Measurements from ENCODE around the gene AIP. TPM values are rescaled to one million over a fixed set of nuclear protein-coding genes. Genes with fewer than 3 reads are reported as not detected.

Gene AIP
- total and polyA plus RNA-seq, 9 of the 15 experiments (the other 6 are each of a cell fraction or from before 2014, with no cell fraction given) = 5.2 to 92.5 (median 52.7) TPM

DNA sequence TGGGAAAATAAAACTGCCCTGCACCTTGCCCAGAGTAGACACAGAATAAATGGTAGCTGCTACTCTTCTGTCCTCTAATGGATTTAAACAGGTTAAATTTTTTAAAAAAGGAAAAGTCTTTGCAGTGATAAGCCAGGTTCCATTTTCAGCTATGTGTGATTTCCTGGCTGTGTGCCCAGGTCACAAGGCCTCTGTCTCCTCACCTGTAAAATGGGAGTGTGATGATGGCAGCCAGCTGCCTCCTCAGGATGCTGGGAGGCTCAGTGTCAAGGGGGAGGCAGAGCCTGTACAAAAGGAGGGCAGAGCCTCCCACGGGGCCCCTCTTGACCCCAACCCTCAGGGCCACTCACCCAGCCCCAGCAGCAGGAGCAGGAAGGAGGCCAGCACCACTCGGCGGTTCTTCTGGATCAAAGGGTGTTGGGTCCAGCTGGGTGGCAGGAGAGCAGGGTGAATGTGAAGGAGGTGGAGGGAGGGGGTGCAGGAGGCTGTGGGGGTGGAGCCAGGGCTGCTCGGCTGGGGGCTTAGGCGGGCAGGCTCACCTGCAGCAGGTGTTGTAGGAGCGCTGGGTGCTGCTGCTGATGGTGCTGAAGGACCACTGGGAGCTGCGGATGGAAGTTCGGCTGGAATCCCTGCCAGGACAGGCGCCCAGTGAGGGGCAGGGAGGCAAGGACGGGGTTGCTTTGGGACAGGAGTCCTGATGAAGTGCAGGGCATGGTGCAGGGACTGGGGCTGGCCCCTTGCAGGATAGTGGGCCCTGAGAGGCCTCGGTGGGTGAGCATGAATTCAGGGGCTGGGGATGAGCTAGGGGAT lies 15.7 kb upstream of the AIP start (continued):
- TF ChIP-seq KDM5B (IDR thresholded peaks at IDR 0.05; ENCODE audit: insufficient replicate concordance, low read depth, low read length) = peak; percentile 0
- TF ChIP-seq, protein P1, sequence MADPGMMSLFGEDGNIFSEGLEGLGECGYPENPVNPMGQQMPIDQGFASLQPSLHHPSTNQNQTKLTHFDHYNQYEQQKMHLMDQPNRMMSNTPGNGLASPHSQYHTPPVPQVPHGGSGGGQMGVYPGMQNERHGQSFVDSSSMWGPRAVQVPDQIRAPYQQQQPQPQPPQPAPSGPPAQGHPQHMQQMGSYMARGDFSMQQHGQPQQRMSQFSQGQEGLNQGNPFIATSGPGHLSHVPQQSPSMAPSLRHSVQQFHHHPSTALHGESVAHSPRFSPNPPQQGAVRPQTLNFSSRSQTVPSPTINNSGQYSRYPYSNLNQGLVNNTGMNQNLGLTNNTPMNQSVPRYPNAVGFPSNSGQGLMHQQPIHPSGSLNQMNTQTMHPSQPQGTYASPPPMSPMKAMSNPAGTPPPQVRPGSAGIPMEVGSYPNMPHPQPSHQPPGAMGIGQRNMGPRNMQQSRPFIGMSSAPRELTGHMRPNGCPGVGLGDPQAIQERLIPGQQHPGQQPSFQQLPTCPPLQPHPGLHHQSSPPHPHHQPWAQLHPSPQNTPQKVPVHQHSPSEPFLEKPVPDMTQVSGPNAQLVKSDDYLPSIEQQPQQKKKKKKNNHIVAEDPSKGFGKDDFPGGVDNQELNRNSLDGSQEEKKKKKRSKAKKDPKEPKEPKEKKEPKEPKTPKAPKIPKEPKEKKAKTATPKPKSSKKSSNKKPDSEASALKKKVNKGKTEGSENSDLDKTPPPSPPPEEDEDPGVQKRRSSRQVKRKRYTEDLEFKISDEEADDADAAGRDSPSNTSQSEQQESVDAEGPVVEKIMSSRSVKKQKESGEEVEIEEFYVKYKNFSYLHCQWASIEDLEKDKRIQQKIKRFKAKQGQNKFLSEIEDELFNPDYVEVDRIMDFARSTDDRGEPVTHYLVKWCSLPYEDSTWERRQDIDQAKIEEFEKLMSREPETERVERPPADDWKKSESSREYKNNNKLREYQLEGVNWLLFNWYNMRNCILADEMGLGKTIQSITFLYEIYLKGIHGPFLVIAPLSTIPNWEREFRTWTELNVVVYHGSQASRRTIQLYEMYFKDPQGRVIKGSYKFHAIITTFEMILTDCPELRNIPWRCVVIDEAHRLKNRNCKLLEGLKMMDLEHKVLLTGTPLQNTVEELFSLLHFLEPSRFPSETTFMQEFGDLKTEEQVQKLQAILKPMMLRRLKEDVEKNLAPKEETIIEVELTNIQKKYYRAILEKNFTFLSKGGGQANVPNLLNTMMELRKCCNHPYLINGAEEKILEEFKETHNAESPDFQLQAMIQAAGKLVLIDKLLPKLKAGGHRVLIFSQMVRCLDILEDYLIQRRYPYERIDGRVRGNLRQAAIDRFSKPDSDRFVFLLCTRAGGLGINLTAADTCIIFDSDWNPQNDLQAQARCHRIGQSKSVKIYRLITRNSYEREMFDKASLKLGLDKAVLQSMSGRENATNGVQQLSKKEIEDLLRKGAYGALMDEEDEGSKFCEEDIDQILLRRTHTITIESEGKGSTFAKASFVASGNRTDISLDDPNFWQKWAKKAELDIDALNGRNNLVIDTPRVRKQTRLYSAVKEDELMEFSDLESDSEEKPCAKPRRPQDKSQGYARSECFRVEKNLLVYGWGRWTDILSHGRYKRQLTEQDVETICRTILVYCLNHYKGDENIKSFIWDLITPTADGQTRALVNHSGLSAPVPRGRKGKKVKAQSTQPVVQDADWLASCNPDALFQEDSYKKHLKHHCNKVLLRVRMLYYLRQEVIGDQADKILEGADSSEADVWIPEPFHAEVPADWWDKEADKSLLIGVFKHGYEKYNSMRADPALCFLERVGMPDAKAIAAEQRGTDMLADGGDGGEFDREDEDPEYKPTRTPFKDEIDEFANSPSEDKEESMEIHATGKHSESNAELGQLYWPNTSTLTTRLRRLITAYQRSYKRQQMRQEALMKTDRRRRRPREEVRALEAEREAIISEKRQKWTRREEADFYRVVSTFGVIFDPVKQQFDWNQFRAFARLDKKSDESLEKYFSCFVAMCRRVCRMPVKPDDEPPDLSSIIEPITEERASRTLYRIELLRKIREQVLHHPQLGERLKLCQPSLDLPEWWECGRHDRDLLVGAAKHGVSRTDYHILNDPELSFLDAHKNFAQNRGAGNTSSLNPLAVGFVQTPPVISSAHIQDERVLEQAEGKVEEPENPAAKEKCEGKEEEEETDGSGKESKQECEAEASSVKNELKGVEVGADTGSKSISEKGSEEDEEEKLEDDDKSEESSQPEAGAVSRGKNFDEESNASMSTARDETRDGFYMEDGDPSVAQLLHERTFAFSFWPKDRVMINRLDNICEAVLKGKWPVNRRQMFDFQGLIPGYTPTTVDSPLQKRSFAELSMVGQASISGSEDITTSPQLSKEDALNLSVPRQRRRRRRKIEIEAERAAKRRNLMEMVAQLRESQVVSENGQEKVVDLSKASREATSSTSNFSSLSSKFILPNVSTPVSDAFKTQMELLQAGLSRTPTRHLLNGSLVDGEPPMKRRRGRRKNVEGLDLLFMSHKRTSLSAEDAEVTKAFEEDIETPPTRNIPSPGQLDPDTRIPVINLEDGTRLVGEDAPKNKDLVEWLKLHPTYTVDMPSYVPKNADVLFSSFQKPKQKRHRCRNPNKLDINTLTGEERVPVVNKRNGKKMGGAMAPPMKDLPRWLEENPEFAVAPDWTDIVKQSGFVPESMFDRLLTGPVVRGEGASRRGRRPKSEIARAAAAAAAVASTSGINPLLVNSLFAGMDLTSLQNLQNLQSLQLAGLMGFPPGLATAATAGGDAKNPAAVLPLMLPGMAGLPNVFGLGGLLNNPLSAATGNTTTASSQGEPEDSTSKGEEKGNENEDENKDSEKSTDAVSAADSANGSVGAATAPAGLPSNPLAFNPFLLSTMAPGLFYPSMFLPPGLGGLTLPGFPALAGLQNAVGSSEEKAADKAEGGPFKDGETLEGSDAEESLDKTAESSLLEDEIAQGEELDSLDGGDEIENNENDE (IDR thresholded peaks at IDR 0.05; ENCODE audit: low read depth, low read length) = no peak
- TF ChIP-seq ZNF408 (CRISPR knock-in tag; IDR thresholded peaks at IDR 0.05; ENCODE audit: low read depth) = no peak
- no peak for TF ChIP-seq TBP (optimal IDR thresholded peaks at IDR 0.05; ENCODE audit: low read depth, low read length)
- TF ChIP-seq NCOA4 (IDR thresholded peaks at IDR 0.05; ENCODE audit: partially characterized antibody) = no peak
- TF ChIP-seq BCOR (IDR thresholded peaks at IDR 0.05) = peak; percentile 31; the same call in 1 of the 2 replicates
- peak; percentile 59 for TF ChIP-seq RBM25 (IDR thresholded peaks at IDR 0.05; ENCODE audit: low read depth, low read length, severe bottlenecking)
- TF ChIP-seq ZNF121 (CRISPR knock-in tag; conservative IDR thresholded peaks at IDR 0.05) = no peak
- TF ChIP-seq, protein P2, sequence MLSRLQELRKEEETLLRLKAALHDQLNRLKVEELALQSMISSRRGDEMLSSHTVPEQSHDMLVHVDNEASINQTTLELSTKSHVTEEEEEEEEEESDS (CRISPR knock-in tag; IDR thresholded peaks at IDR 0.05) = no peak
- TF ChIP-seq SIX5 (IDR thresholded peaks at IDR 0.05; ENCODE audit: borderline replicate concordance in 1 of 2, insufficient read depth in 1 of 2, low read depth in 1 of 2, low read length in 2 of 2) = no peak
- no peak for TF ChIP-seq FOXK2 (conservative IDR thresholded peaks at IDR 0.05 in 1 of 2, IDR thresholded peaks at IDR 0.05 in 1 of 2; ENCODE audit: low read depth in 2 of 2)
- TF ChIP-seq ZSCAN29 (IDR thresholded peaks at IDR 0.05) = no peak
- no peak for TF ChIP-seq IFI16 (CRISPR knock-in tag; IDR thresholded peaks at IDR 0.05)

Data from K562 (cell line).